Neural cell (in vitro differentiated cells): ENCODE data around the gene AEBP1.

ENCODE experiments used
- EP300 ChIP-seq: fragments of 450-650 bp; conservative IDR thresholded peaks from 2 replicates; pipeline ENCODE4 v1.6.1; 2014; ENCODE audit warnings: antibody characterized with exemption, mild to moderate bottlenecking, moderate library complexity; ENCODE audit not compliant: poor library complexity, severe bottlenecking
- EZH2 ChIP-seq: fragments of 200-600, 300-800 bp; shearing (Covaris generic), sonication (generic); IDR thresholded peaks from 2 replicates; pipeline ENCODE4 v1.6.1; 2014; ENCODE audit warnings: antibody characterized with exemption, low read length, borderline replicate concordance, mild to moderate bottlenecking; ENCODE audit not compliant: insufficient read depth, poor library complexity, severe bottlenecking
- MXI1 ChIP-seq: fragments of 450-650 bp; conservative IDR thresholded peaks from 2 replicates; pipeline ENCODE4 v1.6.1; 2014; ENCODE audit warnings: antibody characterized with exemption, mild to moderate bottlenecking; ENCODE audit not compliant: poor library complexity, severe bottlenecking
- POLR2AphosphoS5 ChIP-seq: IDR thresholded peaks from 2 replicates; pipeline ENCODE4 v1.6.1; 2012
- RAD21 ChIP-seq: fragments of 450-650 bp; conservative IDR thresholded peaks from 2 replicates; pipeline ENCODE4 v1.6.1; 2014; ENCODE audit warnings: antibody characterized with exemption, mild to moderate bottlenecking, moderate library complexity
- REST ChIP-seq: IDR thresholded peaks from 2 replicates; pipeline ENCODE4 v1.6.1; 2012; ENCODE audit warnings: borderline replicate concordance
- TAF1 ChIP-seq: IDR thresholded peaks from 2 replicates; pipeline ENCODE4 v1.6.1; 2012; ENCODE audit warnings: low read depth
- TF ChIP-seq, protein P1 (sequence below): fragments of 450-650 bp; IDR thresholded peaks from 2 replicates; pipeline ENCODE4 v1.5.1; 2014; ENCODE audit warnings: antibody characterized with exemption, mild to moderate bottlenecking, moderate library complexity; ENCODE audit not compliant: poor library complexity, severe bottlenecking

DNA sequence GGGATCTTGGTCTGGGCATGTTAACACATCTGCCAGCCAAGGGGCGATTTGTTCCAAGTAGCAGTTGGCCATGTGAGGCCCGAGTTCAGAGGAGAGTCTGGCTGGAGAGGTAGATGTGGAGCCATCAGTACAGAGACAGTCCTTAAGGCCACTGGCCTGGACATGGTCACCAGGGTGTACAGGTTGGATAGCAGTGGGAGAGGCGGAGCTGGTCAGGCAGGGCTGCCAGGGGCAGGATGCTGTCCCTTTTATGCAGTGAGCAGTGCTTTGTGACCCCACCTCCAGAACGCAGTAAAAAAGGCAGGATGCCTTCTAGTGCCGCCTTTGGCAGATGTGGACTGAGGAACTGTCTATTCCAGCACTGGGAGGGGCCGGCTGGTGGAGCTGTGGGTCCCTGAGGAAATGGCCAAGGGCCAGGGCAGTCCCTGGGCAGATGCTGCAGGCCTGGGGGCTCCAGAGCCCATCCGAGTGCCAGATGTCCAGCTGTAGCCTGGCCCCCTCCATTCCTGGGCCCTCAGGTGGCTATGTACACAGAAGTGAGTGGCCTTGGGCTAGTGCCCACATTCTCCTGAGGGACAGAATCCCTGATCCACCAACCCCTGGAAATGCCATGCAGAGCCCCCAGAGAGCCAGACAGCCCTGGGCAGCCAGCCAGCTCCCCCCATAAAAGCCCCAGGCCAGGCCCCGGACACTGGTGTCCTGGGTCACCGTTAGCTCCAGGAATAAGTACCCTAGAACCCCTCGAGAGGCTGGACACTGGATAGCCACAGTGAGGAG lies 54.1 kb downstream of the AEBP1 start:
- TF ChIP-seq EZH2, result no peak
- TF ChIP-seq, protein P1, sequence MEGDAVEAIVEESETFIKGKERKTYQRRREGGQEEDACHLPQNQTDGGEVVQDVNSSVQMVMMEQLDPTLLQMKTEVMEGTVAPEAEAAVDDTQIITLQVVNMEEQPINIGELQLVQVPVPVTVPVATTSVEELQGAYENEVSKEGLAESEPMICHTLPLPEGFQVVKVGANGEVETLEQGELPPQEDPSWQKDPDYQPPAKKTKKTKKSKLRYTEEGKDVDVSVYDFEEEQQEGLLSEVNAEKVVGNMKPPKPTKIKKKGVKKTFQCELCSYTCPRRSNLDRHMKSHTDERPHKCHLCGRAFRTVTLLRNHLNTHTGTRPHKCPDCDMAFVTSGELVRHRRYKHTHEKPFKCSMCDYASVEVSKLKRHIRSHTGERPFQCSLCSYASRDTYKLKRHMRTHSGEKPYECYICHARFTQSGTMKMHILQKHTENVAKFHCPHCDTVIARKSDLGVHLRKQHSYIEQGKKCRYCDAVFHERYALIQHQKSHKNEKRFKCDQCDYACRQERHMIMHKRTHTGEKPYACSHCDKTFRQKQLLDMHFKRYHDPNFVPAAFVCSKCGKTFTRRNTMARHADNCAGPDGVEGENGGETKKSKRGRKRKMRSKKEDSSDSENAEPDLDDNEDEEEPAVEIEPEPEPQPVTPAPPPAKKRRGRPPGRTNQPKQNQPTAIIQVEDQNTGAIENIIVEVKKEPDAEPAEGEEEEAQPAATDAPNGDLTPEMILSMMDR, result no peak
- no peak for TF ChIP-seq POLR2AphosphoS5
- no peak for TF ChIP-seq TAF1
- no peak for TF ChIP-seq RAD21
- TF ChIP-seq MXI1, result no peak
- no peak for TF ChIP-seq REST
- no peak for TF ChIP-seq EP300
